HG03378 (cell line): ENCODE results near the gene CXCR1.
"Not testable (repeated sequence)": the region's sequence is repeated elsewhere in the genome, so short reads cannot be mapped to it uniquely, and the experiment has no call there.

Experiments
- ATAC-seq: cut with Tn5 transposase; IDR thresholded peaks from one replicate; pipeline ENCODE4 v1.9.1; 2021; ENCODE audit warnings: mild to moderate bottlenecking, moderate library complexity; ENCODE audit not compliant: unreplicated experiment

Gene CXCR1

GRCh38 chr2:218166791-218167190 lies at the start of gene CXCR1:
TSS of gene CXCR1 (minus strand) at chr2:218166962. CDS start at chr2:218165211, 1,751 bp downstream.
- ATAC-seq: no peak

GRCh38 chr2:218216336-218216673 lies 49.5 kb upstream of the CXCR1 start:
- ATAC-seq: no peak

- ATAC-seq: no peak
Measured at GRCh38 chr2:218214116-218214515, 47.4 kb upstream of the CXCR1 start.

GRCh38 chr2:218209078-218209477 lies 42.3 kb upstream of the CXCR1 start:
- ATAC-seq: no peak

GRCh38 chr2:218202266-218202665 lies 35.5 kb upstream of the CXCR1 start:
- no peak for ATAC-seq

GRCh38 chr2:218196974-218197373 lies 30.2 kb upstream of the CXCR1 start:
- ATAC-seq: no peak

- no peak for ATAC-seq
Measured at GRCh38 chr2:218194880-218195279, 28.1 kb upstream of the CXCR1 start.

- no peak for ATAC-seq
Measured at GRCh38 chr2:218193701-218194100, 26.9 kb upstream of the CXCR1 start.

GRCh38 chr2:218192902-218193430 lies 26.2 kb upstream of the CXCR1 start:
- no peak for ATAC-seq

- no peak for ATAC-seq
Measured at GRCh38 chr2:218188528-218188927, 21.8 kb upstream of the CXCR1 start.

GRCh38 chr2:218187296-218188015 lies 20.7 kb upstream of the CXCR1 start:
- no peak for ATAC-seq

GRCh38 chr2:218186876-218187275 lies 20.1 kb upstream of the CXCR1 start:
- ATAC-seq: no peak

GRCh38 chr2:218186355-218186766 lies 19.6 kb upstream of the CXCR1 start:
- no peak for ATAC-seq

GRCh38 chr2:218184331-218184730 lies 17.6 kb upstream of the CXCR1 start:
- no peak for ATAC-seq

- ATAC-seq: no peak
Measured at GRCh38 chr2:218180467-218181114, 13.8 kb upstream of the CXCR1 start.

- ATAC-seq: no peak
Measured at GRCh38 chr2:218179782-218180181, 13.0 kb upstream of the CXCR1 start.

GRCh38 chr2:218172845-218173244 lies 6.1 kb upstream of the CXCR1 start:
- ATAC-seq: no peak

- not testable (repeated sequence) for ATAC-seq
Measured at GRCh38 chr2:218171744-218172143, 5.0 kb upstream of the CXCR1 start.

- ATAC-seq: no peak
Measured at GRCh38 chr2:218169757-218170546, 3.2 kb upstream of the CXCR1 start.

GRCh38 chr2:218168635-218169462 lies 2.1 kb upstream of the CXCR1 start:
- no peak for ATAC-seq

GRCh38 chr2:218168016-218168415 lies 1.3 kb upstream of the CXCR1 start:
- no peak for ATAC-seq
